Activated naive CD4-positive, alpha-beta T cell treated with anti-CD3 and anti-CD28 coated beads, Interleukin-2, amount 50 U/mL, for 72 hours (primary cell): Measurements from ENCODE around the gene MROH2A. TPM values are rescaled to one million over a fixed set of nuclear protein-coding genes. Genes with fewer than 3 reads are reported as not detected.

Source experiments
- total RNA-seq, 2 donors: library from RNA; stranded (reverse); gene quantifications; one replicate each; pipeline ENCODE4 v1.2.3, GENCODE V29; 2022

The MROH2A gene
- total RNA-seq, 2 donors from 2014 or later: not detected

Other genes with a start within 250 kb of the MROH2A start
- gene USP40, start 211.5 kb upstream of the MROH2A start, total RNA-seq: 10 to 100 TPM in 1 of 2 donors, 1 to 10 TPM in 1; 5.9 to 22.9 TPM
- not detected for gene UGT1A8, start 160.7 kb upstream of the MROH2A start, total RNA-seq
- not detected for gene UGT1A10, start 141.9 kb upstream of the MROH2A start, total RNA-seq
- gene UGT1A9, start 106.4 kb upstream of the MROH2A start, total RNA-seq: not detected
- gene UGT1A7, start 96.4 kb upstream of the MROH2A start, total RNA-seq: not detected
- gene UGT1A6, start 85.4 kb upstream of the MROH2A start, total RNA-seq: not detected
- gene UGT1A5, start 65.4 kb upstream of the MROH2A start, total RNA-seq: not detected
- gene UGT1A4, start 59.6 kb upstream of the MROH2A start, total RNA-seq: not detected
- not detected for gene UGT1A3, start 49.3 kb upstream of the MROH2A start, total RNA-seq
- not detected for gene UGT1A1, start 18.1 kb upstream of the MROH2A start, total RNA-seq
- gene HJURP, start 76.2 kb downstream of the MROH2A start, total RNA-seq: 100 to 1,000 TPM in 1 of 2 donors, 10 to 100 TPM in 1; 77.3 to 195 TPM
- not detected for gene TRPM8, start 139.0 kb downstream of the MROH2A start, total RNA-seq